OCI-LY3 (cell line): Measurements from ENCODE around the gene DOCK2.

Experiments
- H2AFZ ChIP-seq: fragments of 200-600, 300-600 bp; shearing (Covaris generic); 2 replicates; pipeline ENCODE4 v1.6.0; 2014; ENCODE audit warnings: antibody characterized with exemption, low read depth, low read length
- H3K27ac ChIP-seq: fragments of 200-600, 300-600 bp; sonication (generic); 2 replicates; pipeline ENCODE4 v1.5.1; 2014; ENCODE audit warnings: mild to moderate bottlenecking, low read length, moderate library complexity, mixed read lengths
- H3K27me3 ChIP-seq: fragments of 200-600, 300-600 bp; sonication (generic); 2 replicates; pipeline ENCODE4 v1.6.1; 2014; ENCODE audit warnings: low read depth, low read length, mixed read lengths
- H3K36me3 ChIP-seq: fragments of 200-600, 300-600 bp; sonication (generic); replicated peaks from 2 replicates; pipeline ENCODE3; 2014; ENCODE audit warnings: low read depth, low read length, mixed read lengths
- H3K4me1 ChIP-seq: fragments of 300-600, 200-600 bp; sonication (generic); 2 replicates; pipeline ENCODE4 v1.6.1; 2014; ENCODE audit warnings: low read length, mixed read lengths
- H3K4me2 ChIP-seq: fragments of 200-600, 300-600 bp; sonication (generic); 2 replicates; pipeline ENCODE4 v1.6.1; 2014; ENCODE audit warnings: low read length, mixed read lengths
- H3K4me3 ChIP-seq: fragments of 300-600, 200-600 bp; sonication (generic); 2 replicates; pipeline ENCODE4 v1.5.1; 2014; ENCODE audit warnings: antibody characterized with exemption, mild to moderate bottlenecking, low read length, moderate library complexity
- H3K79me2 ChIP-seq: fragments of 300-600, 200-600 bp; shearing (Covaris generic); 2 replicates; pipeline ENCODE4 v1.6.1; 2014; ENCODE audit warnings: mild to moderate bottlenecking, low read length, mixed read lengths
- H3K9ac ChIP-seq: fragments of 300-600, 200-600 bp; shearing (Covaris generic); 2 replicates; pipeline ENCODE4 v1.6.0; 2014; ENCODE audit warnings: mild to moderate bottlenecking, low read length, moderate library complexity
- H3K9me3 ChIP-seq: fragments of 200-600, 300-600 bp; shearing (Covaris generic); 2 replicates; pipeline ENCODE4 v1.6.1; 2014; ENCODE audit warnings: low read length, mixed read lengths; ENCODE audit not compliant: insufficient read depth
- H4K20me1 ChIP-seq: fragments of 200-600, 300-600 bp; sonication (generic); 2 replicates; pipeline ENCODE4 v1.6.1; 2016; ENCODE audit warnings: low read length, mixed read lengths; ENCODE audit not compliant: insufficient read depth
- EZH2phosphoT487 ChIP-seq: fragments of 200-600 bp; shearing (Covaris generic); IDR thresholded peaks from 2 replicates; pipeline ENCODE4 v1.6.1; 2018; ENCODE audit warnings: antibody characterized with exemption, mixed run types, low read depth
- TF ChIP-seq, protein P1 (sequence below): fragments of 200-600, 300-600 bp; sonication (generic); IDR thresholded peaks from 2 replicates; pipeline ENCODE4 v1.5.1; 2014; ENCODE audit warnings: antibody characterized with exemption, low read length, low read depth

The DOCK2 gene

GRCh38 chr5:169939731-169940130, 302.7 kb downstream of the DOCK2 start:
- Histone ChIP-seq H3K27ac (no peak overlapping the region), H2AFZ (no peak overlapping the region), H3K36me3 (no peaks in the 10 kb centered on the region), H3K27me3 (no peaks in the 10 kb centered on the region), H3K4me1 (no peaks in the 10 kb centered on the region), H3K9me3 (no peaks in the 10 kb centered on the region), H3K9ac (no peak overlapping the region), H3K4me2 (no peak overlapping the region), H4K20me1 (no peaks in the 10 kb centered on the region), H3K79me2 (no peaks in the 10 kb centered on the region), H3K4me3 (no peak overlapping the region)
- no peak for TF ChIP-seq EZH2phosphoT487
- TF ChIP-seq, protein P1, sequence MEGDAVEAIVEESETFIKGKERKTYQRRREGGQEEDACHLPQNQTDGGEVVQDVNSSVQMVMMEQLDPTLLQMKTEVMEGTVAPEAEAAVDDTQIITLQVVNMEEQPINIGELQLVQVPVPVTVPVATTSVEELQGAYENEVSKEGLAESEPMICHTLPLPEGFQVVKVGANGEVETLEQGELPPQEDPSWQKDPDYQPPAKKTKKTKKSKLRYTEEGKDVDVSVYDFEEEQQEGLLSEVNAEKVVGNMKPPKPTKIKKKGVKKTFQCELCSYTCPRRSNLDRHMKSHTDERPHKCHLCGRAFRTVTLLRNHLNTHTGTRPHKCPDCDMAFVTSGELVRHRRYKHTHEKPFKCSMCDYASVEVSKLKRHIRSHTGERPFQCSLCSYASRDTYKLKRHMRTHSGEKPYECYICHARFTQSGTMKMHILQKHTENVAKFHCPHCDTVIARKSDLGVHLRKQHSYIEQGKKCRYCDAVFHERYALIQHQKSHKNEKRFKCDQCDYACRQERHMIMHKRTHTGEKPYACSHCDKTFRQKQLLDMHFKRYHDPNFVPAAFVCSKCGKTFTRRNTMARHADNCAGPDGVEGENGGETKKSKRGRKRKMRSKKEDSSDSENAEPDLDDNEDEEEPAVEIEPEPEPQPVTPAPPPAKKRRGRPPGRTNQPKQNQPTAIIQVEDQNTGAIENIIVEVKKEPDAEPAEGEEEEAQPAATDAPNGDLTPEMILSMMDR = no peak

- H3K27ac ChIP-seq = no peak overlapping the region
- H3K79me2 ChIP-seq = no peaks in the 10 kb centered on the region
- H3K4me2 ChIP-seq = no peak overlapping the region
- no peak overlapping the region for H2AFZ ChIP-seq
- H3K9ac ChIP-seq = no peak overlapping the region
- H3K36me3 ChIP-seq = no peaks in the 10 kb centered on the region
- TF ChIP-seq EZH2phosphoT487 = no peak
- TF ChIP-seq, protein P1 = no peak
- no peaks in the 10 kb centered on the region for H3K4me1 ChIP-seq
- H3K9me3 ChIP-seq = no peaks in the 10 kb centered on the region
- no peaks in the 10 kb centered on the region for H4K20me1 ChIP-seq
- no peak overlapping the region for H3K4me3 ChIP-seq
- H3K27me3 ChIP-seq = no peaks in the 10 kb centered on the region
Observed at GRCh38 chr5:169941542-169941941, 304.5 kb downstream of the DOCK2 start.

DNA sequence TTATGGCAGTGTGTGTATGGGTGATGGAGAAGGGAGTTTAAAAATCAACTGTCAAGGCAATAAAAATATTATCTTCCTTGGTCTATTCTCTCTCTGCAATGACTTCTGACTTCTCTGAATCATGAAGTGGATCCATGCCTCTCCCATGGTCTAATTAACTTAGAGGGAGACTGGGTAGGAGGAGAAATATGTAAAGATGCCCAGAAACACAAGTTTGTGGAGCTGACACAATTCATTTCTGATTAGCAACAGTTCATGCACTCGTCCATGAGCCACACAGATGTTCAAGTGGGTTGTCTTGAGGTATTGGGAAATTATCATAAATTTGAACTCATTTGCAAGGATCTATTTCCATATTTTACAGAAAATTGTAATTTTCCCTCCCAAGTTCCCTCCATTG, 305.1 kb downstream of the DOCK2 start:
- H3K4me2 ChIP-seq = no peak overlapping the region
- no peaks in the 10 kb centered on the region for H3K4me1 ChIP-seq

DNA sequence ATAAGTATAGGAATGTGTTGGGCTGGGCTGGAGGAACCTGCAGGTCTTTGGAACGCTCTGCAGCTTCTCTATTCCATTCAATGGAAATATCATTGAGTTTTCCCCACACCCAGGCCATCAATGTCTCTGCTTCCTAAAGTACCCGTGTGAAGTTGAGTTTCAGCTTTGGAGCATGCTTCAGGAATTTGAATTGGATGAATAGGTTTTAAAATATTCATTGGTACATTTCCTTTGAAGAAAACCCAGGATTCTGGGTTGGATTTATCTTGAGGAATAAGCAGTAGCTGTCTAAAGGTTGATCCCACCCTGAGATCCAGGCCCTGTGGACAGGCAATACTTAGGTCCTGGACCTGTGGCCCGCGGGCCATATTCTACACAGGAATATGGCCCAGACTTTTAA, 306.0 kb downstream of the DOCK2 start:
- Histone ChIP-seq H3K4me3 (no peak overlapping the region), H3K36me3 (no peaks in the 10 kb centered on the region), H3K9ac (no peak overlapping the region), H4K20me1 (peaks cover 9% of the 10 kb centered on the region; the same call in 1 of the 2 replicates), H3K27ac (no peak overlapping the region), H2AFZ (no peak overlapping the region), H3K79me2 (no peaks in the 10 kb centered on the region), H3K4me1 (no peaks in the 10 kb centered on the region), H3K4me2 (no peak overlapping the region), H3K27me3 (no peaks in the 10 kb centered on the region), H3K9me3 (no peaks in the 10 kb centered on the region)
- no peak for TF ChIP-seq EZH2phosphoT487

More for the DNA sequence above, 305.1 kb downstream of the DOCK2 start:
- Histone ChIP-seq H2AFZ (no peak overlapping the region), H3K4me3 (no peak overlapping the region), H3K9me3 (no peaks in the 10 kb centered on the region), H3K27ac (no peak overlapping the region), H3K36me3 (no peaks in the 10 kb centered on the region), H3K9ac (no peak overlapping the region), H4K20me1 (peaks cover 6% of the 10 kb centered on the region; the same call in 1 of the 2 replicates), H3K79me2 (no peaks in the 10 kb centered on the region), H3K27me3 (no peaks in the 10 kb centered on the region)
- TF ChIP-seq, protein P1 = no peak
- no peak for TF ChIP-seq EZH2phosphoT487

GRCh38 chr5:169944115-169944514, 307.0 kb downstream of the DOCK2 start:
- TF ChIP-seq EZH2phosphoT487 = no peak
- TF ChIP-seq, protein P1 = no peak
- H3K4me2 ChIP-seq = no peak overlapping the region
- H3K27ac ChIP-seq = no peak overlapping the region
- H3K9ac ChIP-seq = no peak overlapping the region
- no peaks in the 10 kb centered on the region for H3K27me3 ChIP-seq
- no peaks in the 10 kb centered on the region for H3K36me3 ChIP-seq
- no peak overlapping the region for H2AFZ ChIP-seq
- H3K79me2 ChIP-seq = no peaks in the 10 kb centered on the region
- H4K20me1 ChIP-seq = peaks cover 9% of the 10 kb centered on the region; the same call in 1 of the 2 replicates
- no peaks in the 10 kb centered on the region for H3K9me3 ChIP-seq
- H3K4me3 ChIP-seq = no peak overlapping the region
- H3K4me1 ChIP-seq = no peaks in the 10 kb centered on the region
